ENCODE measurements around the gene HOXD3. TPM values are rescaled to one million over a fixed set of nuclear protein-coding genes. Genes with fewer than 3 reads are reported as not detected.

Gene HOXD3
- polyA plus RNA-seq, 2 of the 4 experiments (the other 2 are of a cell fraction), result 0.18 to 0.27 TPM

- FAIRE-seq, result no peak
- Histone ChIP-seq H3K4me3 (peak overlapping the region; percentile 81), H3K4me2 (peak overlapping the region; percentile 85), H3K27ac (peak overlapping the region; percentile 88 to 94), H3K4me1 (peaks cover 8% of the 10 kb centered on the region; the same call in 2 of the 3 replicates), H3K9me3 (no peaks in the 10 kb centered on the region)
- peak; percentile 71 to 77 for ATAC-seq
- DNase-seq (ENCODE audit: low read depth in 1 of 2, low spot score in 1 of 2), result peak; percentile 34 to 59
- WGBS (ENCODE audit: missing lambda C conversion rate), result 54% methylated on average over 10 of the region's 100 CpGs
- TF ChIP-seq BHLHE40 (IDR thresholded peaks at IDR 0.05; ENCODE audit: low read depth, low read length) (no peak), KDM5A (IDR thresholded peaks at IDR 0.05) (no peak), FOXS1 (CRISPR knock-in tag; IDR thresholded peaks at IDR 0.05) (no peak), EHMT2 (IDR thresholded peaks at IDR 0.05; ENCODE audit: low read depth) (no peak), TFCP2L1 (CRISPR knock-in tag; IDR thresholded peaks at IDR 0.05) (no peak), RNF2 (IDR thresholded peaks at IDR 0.05; ENCODE audit: borderline replicate concordance, low read depth) (no peak), NR3C1 (IDR thresholded peaks at IDR 0.05) (no peak), PHF8 (IDR thresholded peaks at IDR 0.05; ENCODE audit: borderline replicate concordance, low read depth) (peak; percentile 45; the same call in 1 of the 2 replicates), HDAC2 (IDR thresholded peaks at IDR 0.05) (no peak), CBX2 (IDR thresholded peaks at IDR 0.05; ENCODE audit: borderline replicate concordance, low read depth) (no peak), POLR2AphosphoS2 (conservative IDR thresholded peaks at IDR 0.05; ENCODE audit: low read length) (no peak), JUN (IDR thresholded peaks at IDR 0.05) (peak in 1 of 2 experiments; percentile 30; a peak in 1 of 5 replicates), MYC (IDR thresholded peaks at IDR 0.05; ENCODE audit: borderline replicate concordance, low read length) (no peak), NFE2L2 (conservative IDR thresholded peaks at IDR 0.05; ENCODE audit: low read length) (no peak), EHF (CRISPR knock-in tag; IDR thresholded peaks at IDR 0.05) (no peak), CTCF (IDR thresholded peaks at IDR 0.05) (peak; percentile 11; the same call in 2 of the 3 replicates), USF2 (IDR thresholded peaks at IDR 0.05) (no peak), SMC3 (IDR thresholded peaks at IDR 0.05) (no peak), FOSL2 (IDR thresholded peaks at IDR 0.05) (no peak), FOSL2 (CRISPR knock-in tag; IDR thresholded peaks at IDR 0.05) (no peak), HMGXB4 (CRISPR knock-in tag; IDR thresholded peaks at IDR 0.05; ENCODE audit: borderline replicate concordance) (no peak), GATA3 (IDR thresholded peaks at IDR 0.05; ENCODE audit: borderline replicate concordance) (no peak), MAX (IDR thresholded peaks at IDR 0.05) (peak; percentile 35; the same call in 1 of the 2 replicates), RAD21 (conservative IDR thresholded peaks at IDR 0.05 in 1 of 2, IDR thresholded peaks at IDR 0.05 in 1 of 2) (no peak), MAFK (IDR thresholded peaks at IDR 0.05; ENCODE audit: partially characterized antibody) (no peak), ATOH8 (CRISPR knock-in tag; IDR thresholded peaks at IDR 0.05; ENCODE audit: low read depth) (no peak)
- ChIA-PET CTCF (interaction anchor here (0.8 to 9.5 kb wide), 13 partner anchors 9 to 1026 kb away, joined by 3 to 139 read pairs (median 3); no protein-coding TSS in a partner anchor), POLR2A (no interaction called here)
These were observed 26.8 kb upstream of the HOXD3 start for GRCh38 chr2:176130147-176130956.

Measured in A549 (cell line).